ENCODE data around the gene STX8.

The STX8 gene

GRCh38 chr17:9226794-9227135 is 348.9 kb downstream of the STX8 start:
- DNase-seq (ENCODE audit: low spot score) = peak; percentile 14

DNA sequence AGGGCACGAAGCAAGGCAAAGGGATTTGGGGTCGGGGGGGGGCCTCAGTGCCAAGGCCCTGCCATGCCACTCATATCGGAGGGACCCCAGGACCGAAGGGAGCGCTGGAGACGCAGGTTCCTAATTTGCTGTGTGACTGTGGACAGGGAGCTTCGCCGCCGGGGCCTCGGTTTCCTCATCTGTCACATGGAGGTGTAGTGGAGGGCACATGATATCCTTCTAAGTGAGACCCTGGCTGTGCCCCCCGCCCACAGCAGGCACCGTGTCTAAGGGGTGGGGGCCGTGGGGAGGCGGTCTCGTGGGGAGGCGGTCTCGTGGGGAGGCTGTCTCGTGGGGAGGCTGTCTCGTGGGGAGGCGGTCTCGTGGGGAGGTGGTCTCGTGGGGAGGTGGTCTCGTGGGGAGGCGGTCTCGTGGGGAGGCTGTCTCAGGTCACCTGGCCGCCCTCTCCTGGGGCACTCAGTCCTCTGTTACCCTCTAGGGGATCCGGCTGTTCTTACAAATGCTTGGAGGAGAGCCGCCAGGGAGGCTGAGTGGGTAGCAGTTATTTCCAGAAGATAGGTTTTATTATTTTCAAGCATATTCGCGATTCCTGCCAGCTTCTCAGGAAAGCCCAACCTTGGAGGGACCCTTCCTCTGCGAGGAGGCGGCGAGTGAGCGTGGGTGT is 349.4 kb downstream of the STX8 start:
- no peak for DNase-seq (ENCODE audit: low spot score)

GRCh38 chr17:9225305-9226101 is 350.1 kb downstream of the STX8 start:
- DNase-seq (ENCODE audit: low spot score) = no peak

DNA sequence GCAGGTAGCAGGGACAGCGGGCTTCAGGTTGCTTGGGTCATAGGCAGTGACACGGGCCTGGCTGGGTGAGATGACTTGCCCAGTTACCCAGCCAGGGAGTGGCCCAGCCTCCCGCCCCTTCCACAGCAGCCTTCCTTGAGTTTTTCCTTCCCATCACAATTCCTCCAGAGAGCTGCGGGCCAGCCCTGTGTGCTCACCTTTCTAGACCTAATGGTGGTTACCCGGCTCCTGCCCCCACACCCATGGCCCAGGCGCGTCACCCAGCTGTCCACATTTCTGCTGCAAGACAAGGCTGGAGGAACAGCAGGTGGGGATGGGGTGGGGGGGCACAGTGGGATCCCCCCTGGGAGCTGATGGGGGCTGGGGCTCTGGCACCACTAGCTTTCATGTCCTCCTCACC is 351.1 kb downstream of the STX8 start:
- DNase-seq (ENCODE audit: low spot score) = no peak

DNA sequence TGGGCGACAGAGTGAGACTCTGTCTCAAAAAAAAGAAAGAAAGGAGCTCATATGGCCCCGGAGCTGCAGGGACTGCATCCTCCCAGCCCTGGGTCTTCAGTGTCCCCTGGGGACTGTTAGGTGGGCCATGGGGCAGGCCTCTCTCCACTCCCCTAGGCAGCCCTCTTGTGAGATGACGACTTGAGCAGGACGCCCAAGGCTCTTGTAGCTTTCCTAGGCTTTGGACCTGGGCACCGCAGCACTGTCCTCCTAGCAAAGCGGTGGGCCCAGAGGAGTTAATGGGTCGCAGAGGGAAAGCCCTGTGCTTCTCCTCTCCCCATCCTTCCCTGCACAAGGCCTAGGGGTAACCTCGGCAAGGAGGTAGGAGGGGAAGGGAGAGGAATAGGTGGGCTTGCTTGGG is 352.1 kb downstream of the STX8 start:
- no peak for DNase-seq (ENCODE audit: low spot score)

GRCh38 chr17:9221922-9222180 is 353.8 kb downstream of the STX8 start:
- no peak for DNase-seq (ENCODE audit: low spot score)

GRCh38 chr17:9221147-9221921 is 354.3 kb downstream of the STX8 start:
- no peak for DNase-seq (ENCODE audit: low spot score)

GRCh38 chr17:9220398-9221146 is 355.0 kb downstream of the STX8 start:
- DNase-seq (ENCODE audit: low spot score) = no peak

DNA sequence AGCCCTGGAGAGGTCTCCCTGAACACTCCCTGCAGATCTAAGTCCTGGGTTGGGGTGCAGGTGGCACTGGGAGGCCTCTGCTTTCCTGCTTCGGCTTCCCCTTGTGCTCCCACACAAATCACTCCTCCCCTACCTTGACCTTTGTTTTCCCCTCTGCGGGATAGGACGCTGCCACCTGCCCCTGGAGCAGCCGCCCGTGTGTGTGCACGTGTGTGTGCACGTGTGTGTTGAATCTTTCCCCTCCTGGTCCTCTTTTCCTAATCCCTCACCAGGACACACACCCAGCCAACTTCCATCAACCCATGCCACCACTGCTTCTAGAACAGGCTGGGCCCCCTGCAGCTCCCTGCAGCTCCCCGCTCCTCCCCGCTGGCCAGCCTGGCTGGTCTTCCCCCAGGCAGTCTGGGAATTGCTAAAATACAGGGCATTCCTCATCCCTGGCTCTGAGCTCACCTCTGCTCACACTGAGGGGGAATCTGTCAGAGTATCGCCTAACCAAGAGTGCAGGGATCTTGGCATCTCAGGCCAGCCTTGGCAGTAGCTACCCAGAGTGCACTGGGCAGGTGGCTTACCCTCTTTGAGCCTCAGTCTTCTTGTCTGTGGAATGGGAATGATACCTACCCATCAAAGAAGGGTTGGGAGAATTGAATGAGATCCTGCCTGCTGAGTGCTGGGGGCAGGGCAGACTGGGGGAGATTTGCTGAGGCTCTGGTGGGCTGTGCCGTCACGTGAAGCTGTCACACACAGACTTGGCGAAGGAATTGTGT is 355.8 kb downstream of the STX8 start:
- no peak for DNase-seq (ENCODE audit: low spot score)

DNA sequence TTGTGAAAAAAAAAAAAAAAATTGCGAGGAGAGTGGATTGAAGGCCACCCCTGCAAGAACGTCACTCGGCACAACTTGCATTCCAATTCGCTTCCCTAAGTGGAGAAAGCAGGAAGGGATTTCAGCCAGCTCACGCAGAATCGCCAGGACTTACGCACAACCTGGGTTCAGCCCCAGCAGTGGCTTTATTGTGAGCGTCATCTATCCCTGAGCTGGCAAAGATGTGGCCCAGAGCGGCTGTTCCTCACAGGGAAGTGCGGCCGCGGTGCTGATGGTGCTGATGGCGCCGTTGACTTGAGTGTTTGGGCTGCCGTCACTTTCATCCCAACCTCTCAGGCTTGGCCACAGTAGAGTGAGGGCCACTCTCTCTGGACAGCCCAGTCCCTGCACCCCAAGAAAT is 356.7 kb downstream of the STX8 start:
- no peak for DNase-seq (ENCODE audit: low spot score)

DNA sequence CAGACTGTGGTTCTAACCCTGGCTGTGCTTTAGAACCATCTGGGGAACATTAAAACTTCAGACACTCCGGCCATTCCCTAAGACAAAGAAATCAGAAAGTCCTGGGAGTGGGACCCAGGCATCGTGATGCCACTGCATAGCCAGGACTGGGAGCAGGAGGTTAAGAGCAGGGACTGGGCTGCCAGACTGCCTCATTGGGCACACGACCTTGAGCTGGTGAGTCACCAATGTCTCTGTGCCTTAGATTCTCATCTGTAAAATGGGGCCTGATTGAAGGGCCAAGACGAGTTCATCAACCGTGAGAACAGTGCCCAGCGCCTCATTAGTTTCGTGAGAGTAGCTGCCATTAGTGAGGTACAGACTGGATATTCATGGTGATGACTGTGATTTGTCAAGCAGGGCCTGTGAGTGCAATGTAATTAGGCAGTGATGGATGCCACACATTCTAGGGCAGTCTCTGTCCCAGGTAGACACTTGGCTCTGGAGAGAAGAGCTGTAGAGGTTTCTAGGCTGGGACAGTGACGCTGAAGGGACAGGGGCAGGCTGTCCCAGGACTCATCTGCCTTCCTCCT is 357.5 kb downstream of the STX8 start:
- no peak for DNase-seq (ENCODE audit: low spot score)

GRCh38 chr17:9217151-9218056 is 358.2 kb downstream of the STX8 start:
- DNase-seq (ENCODE audit: low spot score) = no peak

DNA sequence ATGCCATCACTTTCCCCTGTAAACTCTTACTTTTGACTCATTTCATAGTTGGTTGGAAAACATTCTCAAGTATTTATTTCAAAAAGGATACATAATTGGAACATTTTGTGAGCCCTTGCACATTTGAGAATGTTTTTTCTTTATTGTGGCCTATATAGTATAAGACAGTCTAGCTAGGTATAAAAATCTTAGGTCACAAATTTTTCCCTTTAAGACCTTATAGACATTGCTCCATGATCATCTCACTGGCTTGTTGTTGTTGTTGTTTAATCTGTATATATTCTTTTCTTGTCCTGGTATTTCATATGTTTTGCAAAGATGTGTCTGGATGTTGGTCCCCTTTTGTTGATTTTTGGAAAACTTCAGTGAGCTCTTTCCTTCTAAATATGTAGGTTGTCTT is 360.2 kb downstream of the STX8 start:
- no peak for DNase-seq (ENCODE audit: low spot score)

- no peak for DNase-seq (ENCODE audit: low spot score)
Measured at GRCh38 chr17:9213303-9213640, 362.3 kb downstream of the STX8 start.

- no peak for DNase-seq (ENCODE audit: low spot score)
Measured at GRCh38 chr17:9212376-9213302, 363.0 kb downstream of the STX8 start.

GRCh38 chr17:9211133-9211765 is 364.4 kb downstream of the STX8 start:
- DNase-seq (ENCODE audit: low spot score) = no peak

GRCh38 chr17:9209781-9210370 is 365.7 kb downstream of the STX8 start:
- DNase-seq (ENCODE audit: low spot score) = no peak

DNA sequence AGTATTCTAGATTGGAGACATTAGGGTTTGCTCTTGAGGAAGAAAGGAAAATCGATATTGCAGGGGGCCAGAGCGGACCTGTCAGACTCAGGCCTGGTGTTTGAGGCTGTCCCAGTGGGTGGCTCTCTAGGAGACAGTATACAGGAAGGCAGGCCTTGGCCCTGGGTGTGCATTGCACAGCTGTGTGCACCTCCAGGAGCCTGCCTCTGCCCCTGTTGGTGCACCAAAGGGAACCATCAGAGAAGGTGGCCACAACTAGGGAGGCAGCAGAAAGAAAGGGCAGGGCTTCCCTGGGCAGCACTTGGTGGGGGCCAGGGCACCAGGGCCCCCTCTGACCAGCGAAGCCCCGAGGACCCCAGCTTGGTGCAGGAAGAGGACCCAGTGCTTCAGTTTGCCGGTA is 366.3 kb downstream of the STX8 start:
- DNase-seq (ENCODE audit: low spot score) = no peak

Data from CD4-positive, alpha-beta T cell treated with Interleukin-6 at 100 ng/mL for 8 hours (primary cell).